Testis (tissue), 3 donors: ENCODE results near the gene RBMS2. TPM values are rescaled to one million over a fixed set of nuclear protein-coding genes. Genes with fewer than 3 reads are reported as not detected.

Experiments
- DNase-seq: peaks from one replicate; pipeline ENCODE4 v3.0.0-alpha.2; 2019
- H3K27ac ChIP-seq, 2 donors: fragments of 200-600 bp; sonication (generic); one replicate each; pipeline ENCODE4 v1.5.1; 2019
- H3K27me3 ChIP-seq: fragments of 200-600 bp; sonication (generic); one replicate; pipeline ENCODE4 v1.5.1; 2019
- H3K36me3 ChIP-seq: fragments of 200-600 bp; sonication (generic); one replicate; pipeline ENCODE4 v1.5.1; 2017; ENCODE audit warnings: low read depth; ENCODE audit errors: missing control alignments
- H3K4me1 ChIP-seq: fragments of 200-600 bp; sonication (generic); one replicate; pipeline ENCODE4 v1.5.1; 2019
- H3K4me3 ChIP-seq, 2 donors: fragments of 200-600 bp; sonication (generic); one replicate each; pipeline ENCODE4 v1.5.1; 2017 to 2019
- H3K9me3 ChIP-seq: fragments of 200-600 bp; sonication (generic); one replicate; pipeline ENCODE4 v1.5.1; 2017
- POLR2A ChIP-seq: fragments of 450-650 bp; IDR thresholded peaks from one replicate; pipeline ENCODE4 v1.6.1; 2017; ENCODE audit warnings: antibody characterized with exemption, mild to moderate bottlenecking, moderate library complexity
- WGBS, 2 donors: methylation state at CpG; one replicate each; pipeline ENCODE4 v1.1.5; 2018; 5-methylcytosine and 5-hydroxymethylcytosine counted together
- intact Hi-C: fragments of 100-400 bp; cut with DNase I; formaldehyde crosslinking; loops from one replicate; pipeline ENCODE4 v1.15.1; 2023; ENCODE audit warnings: low total_unique reads
- polyA plus RNA-seq: library from polyadenylated mRNA; stranded (reverse); fragments of 350-450 nt; fragmentation: Illumina TruSeq; extraction: RNeasy Lipid Tissue Mini Kit (QIAGEN cat#74804); gene quantifications from one replicate; pipeline ENCODE4 v1.2.3, GENCODE V29; 2014; ENCODE audit warnings: low read depth, low replicate concordance; ENCODE audit not compliant: insufficient read depth
- total RNA-seq, 2 donors: library from RNA; depleted of rRNA; stranded (reverse); fragments of >200 nt; gene quantifications; one replicate each; pipeline ENCODE4 v1.2.3, GENCODE V29; 2016
- TF ChIP-seq, protein P1 (sequence below), 3 experiments: fragments of 450-650 bp in 2 of 3; fragments of 200-600 bp in 1 of 3; sonication (generic) in 1 of 3; IDR thresholded peaks; one replicate each; pipeline ENCODE4 v1.5.1; 2016 to 2019; ENCODE audit warnings: antibody characterized with exemption in 3 of 3, mild to moderate bottlenecking in 2 of 3, moderate library complexity in 1 of 3

RBMS2 gene
- total and polyA plus RNA-seq, 3 donors from 2014 or later, result 12.8 to 15.8 (median 12.8) TPM

GRCh38 chr12:56616925-56617324, 95.3 kb downstream of the RBMS2 start:
- H3K9me3 ChIP-seq, result no peaks in the 10 kb centered on the region
- H3K27ac ChIP-seq, result no peak overlapping the region
- H3K27me3 ChIP-seq, result no peaks in the 10 kb centered on the region
- no peak overlapping the region for H3K4me3 ChIP-seq
- no peak for DNase-seq
- peaks cover 10% of the 10 kb centered on the region for H3K4me1 ChIP-seq
- no peaks in the 10 kb centered on the region for H3K36me3 ChIP-seq
- no peak for TF ChIP-seq POLR2A
- TF ChIP-seq, protein P1, sequence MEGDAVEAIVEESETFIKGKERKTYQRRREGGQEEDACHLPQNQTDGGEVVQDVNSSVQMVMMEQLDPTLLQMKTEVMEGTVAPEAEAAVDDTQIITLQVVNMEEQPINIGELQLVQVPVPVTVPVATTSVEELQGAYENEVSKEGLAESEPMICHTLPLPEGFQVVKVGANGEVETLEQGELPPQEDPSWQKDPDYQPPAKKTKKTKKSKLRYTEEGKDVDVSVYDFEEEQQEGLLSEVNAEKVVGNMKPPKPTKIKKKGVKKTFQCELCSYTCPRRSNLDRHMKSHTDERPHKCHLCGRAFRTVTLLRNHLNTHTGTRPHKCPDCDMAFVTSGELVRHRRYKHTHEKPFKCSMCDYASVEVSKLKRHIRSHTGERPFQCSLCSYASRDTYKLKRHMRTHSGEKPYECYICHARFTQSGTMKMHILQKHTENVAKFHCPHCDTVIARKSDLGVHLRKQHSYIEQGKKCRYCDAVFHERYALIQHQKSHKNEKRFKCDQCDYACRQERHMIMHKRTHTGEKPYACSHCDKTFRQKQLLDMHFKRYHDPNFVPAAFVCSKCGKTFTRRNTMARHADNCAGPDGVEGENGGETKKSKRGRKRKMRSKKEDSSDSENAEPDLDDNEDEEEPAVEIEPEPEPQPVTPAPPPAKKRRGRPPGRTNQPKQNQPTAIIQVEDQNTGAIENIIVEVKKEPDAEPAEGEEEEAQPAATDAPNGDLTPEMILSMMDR (IDR thresholded peaks at IDR 0.05), result no peak
- intact Hi-C loops, result no loop called here

- Histone ChIP-seq H3K4me3 (no peak overlapping the region), H3K36me3 (no peaks in the 10 kb centered on the region), H3K27ac (no peak overlapping the region), H3K9me3 (no peaks in the 10 kb centered on the region), H3K4me1 (peaks cover 37% of the 10 kb centered on the region), H3K27me3 (no peaks in the 10 kb centered on the region)
- no peak for DNase-seq
- intact Hi-C loops, result no loop called here
- WGBS, 2 donors, result 45 to 58% methylated on average over 1 of the region's 1 CpG
- TF ChIP-seq, protein P1 (IDR thresholded peaks at IDR 0.05), result no peak
- TF ChIP-seq POLR2A, result no peak
Measured at GRCh38 chr12:56622535-56622934, 100.9 kb downstream of the RBMS2 start.

DNA sequence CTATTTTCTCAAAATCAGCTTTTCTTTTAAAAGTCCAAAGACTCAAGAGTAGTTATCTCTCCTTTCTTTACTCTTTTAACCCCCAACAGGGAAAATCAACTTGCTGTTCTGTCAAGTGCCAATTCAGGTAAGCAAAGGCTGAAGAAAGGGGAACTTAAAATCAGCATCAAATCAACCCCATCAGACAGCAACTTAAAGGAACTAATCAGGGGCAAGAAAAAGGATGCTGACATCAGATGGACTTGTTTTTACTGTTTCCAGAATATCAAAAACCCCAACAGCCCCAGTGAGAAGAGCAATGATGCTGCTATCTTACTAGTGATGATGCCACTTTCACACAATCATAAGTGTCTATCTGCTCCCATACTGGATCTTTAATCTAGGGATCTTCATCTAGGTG, 105.1 kb downstream of the RBMS2 start:
- no peaks in the 10 kb centered on the region for H3K9me3 ChIP-seq
- no peaks in the 10 kb centered on the region for H3K36me3 ChIP-seq
- no peak for DNase-seq
- H3K4me1 ChIP-seq, result peaks cover 50% of the 10 kb centered on the region
- no peaks in the 10 kb centered on the region for H3K27me3 ChIP-seq
- TF ChIP-seq POLR2A, result no peak
- H3K27ac ChIP-seq, result peak overlapping the region in 1 of 2 donors; percentile 56
- intact Hi-C loops, result no loop called here
- no peak overlapping the region for H3K4me3 ChIP-seq

DNA sequence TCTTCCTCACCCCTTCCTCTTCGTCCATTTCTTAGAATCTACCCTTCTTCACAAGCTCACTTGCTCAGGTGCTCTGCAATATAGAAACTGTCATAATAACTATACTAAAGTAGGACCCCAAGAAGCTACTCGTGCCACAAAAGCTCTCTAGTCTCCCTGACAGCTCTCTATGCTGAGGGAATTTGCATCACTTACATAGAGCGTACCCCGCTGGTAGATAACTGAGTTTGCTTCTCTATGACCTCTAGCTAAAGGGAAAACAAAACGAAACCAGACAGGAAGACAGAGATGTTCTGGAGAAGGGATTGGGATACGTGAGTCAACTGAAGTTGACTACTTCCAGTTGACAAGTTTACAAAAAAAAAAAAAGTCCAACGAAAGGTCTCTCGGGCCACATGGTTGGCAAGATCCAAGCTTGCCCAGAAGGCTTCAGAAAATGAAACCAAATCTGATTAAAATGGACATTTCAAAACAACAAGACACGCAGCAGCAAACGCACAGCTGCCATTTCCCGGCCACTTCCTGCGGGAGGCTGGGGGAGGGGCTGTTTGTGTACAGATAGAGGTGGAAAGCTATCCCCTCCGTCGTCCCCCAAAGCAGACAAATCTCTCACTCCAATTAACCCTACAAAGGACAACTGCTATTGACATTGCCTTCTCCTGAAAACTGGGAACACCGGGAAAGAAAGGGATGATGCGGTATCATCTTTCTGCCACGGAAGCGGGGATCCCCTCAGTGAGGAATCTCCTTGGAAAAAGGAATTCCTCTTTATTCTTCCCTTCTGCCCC, 107.2 kb downstream of the RBMS2 start:
- Histone ChIP-seq H3K27ac (peak overlapping the region; percentile 97), H3K27me3 (no peaks in the 10 kb centered on the region), H3K36me3 (no peaks in the 10 kb centered on the region), H3K4me1 (peaks cover 58% of the 10 kb centered on the region), H3K4me3 (peak overlapping the region; percentile 88 to 100), H3K9me3 (no peaks in the 10 kb centered on the region)
- 0% methylated on average over 18 of the region's 18 CpGs for WGBS, 2 donors
- peak; percentile 85 for DNase-seq
- intact Hi-C loops, result no loop called here
- TF ChIP-seq POLR2A, result no peak
- TF ChIP-seq, protein P1 (IDR thresholded peaks at IDR 0.05), result no peak

- Histone ChIP-seq H3K9me3 (no peaks in the 10 kb centered on the region), H3K27ac (peak overlapping the region; percentile 97), H3K27me3 (no peaks in the 10 kb centered on the region), H3K4me1 (peaks cover 55% of the 10 kb centered on the region), H3K4me3 (peak overlapping the region; percentile 88 to 100), H3K36me3 (no peaks in the 10 kb centered on the region)
- 0% methylated on average over 4 to 42 of the region's 46 CpGs for WGBS, 2 donors
- no peak for TF ChIP-seq POLR2A
- TF ChIP-seq, protein P1 (IDR thresholded peaks at IDR 0.05), result no peak
- intact Hi-C loops, result no loop called here
- DNase-seq, result peak; percentile 32
Measured at GRCh38 chr12:56629459-56630179, 108.0 kb downstream of the RBMS2 start.
